Activated naive CD8-positive, alpha-beta T cell treated with anti-CD3 and anti-CD28 coated beads, Interleukin-2, amount 10 ng/mL, durations not matched to agents 7 days and 5 days (primary cell): ENCODE data around the gene MED17. TPM values are rescaled to one million over a fixed set of nuclear protein-coding genes. Genes with fewer than 3 reads are reported as not detected.

ENCODE experiments used
- ATAC-seq: fragments of 150-1000 bp; cut with Tn5 transposase; one replicate; pipeline ENCODE4 v1.10.0; 2021; ENCODE audit warnings: low read depth, moderate library complexity
- POLR2A ChIA-PET: fragments of 350-600 bp; sonication (Branson Sonifier 250); formaldehyde crosslinking; loops from one replicate; lab custom pipeline; 2021; ENCODE audit warnings: antibody characterized with exemption; lab: Charles Lee
- DNase-seq: peaks from one replicate; pipeline ENCODE4 v3.0.0; 2021
- H3K27ac Mint-ChIP-seq: one replicate; pipeline ENCODE4 v1.8.0; 2022; ENCODE audit warnings: mild to moderate bottlenecking, mixed read lengths
- H3K27me3 Mint-ChIP-seq: one replicate; pipeline ENCODE4 v1.8.0; 2022; ENCODE audit warnings: mild to moderate bottlenecking, moderate library complexity, mixed read lengths
- H3K36me3 Mint-ChIP-seq: one replicate; pipeline ENCODE4 v1.8.0; 2021; ENCODE audit warnings: mild to moderate bottlenecking, mixed read lengths
- H3K4me1 Mint-ChIP-seq: one replicate; pipeline ENCODE4 v1.8.0; 2021; ENCODE audit warnings: mixed read lengths
- H3K4me3 Mint-ChIP-seq: one replicate; pipeline ENCODE4 v1.8.0; 2022; ENCODE audit warnings: mild to moderate bottlenecking, moderate library complexity, mixed read lengths
- H3K9me3 Mint-ChIP-seq: one replicate; pipeline ENCODE4 v1.8.0; 2021; ENCODE audit warnings: mixed read lengths
- total RNA-seq, 2 experiments: library from RNA; stranded (reverse); gene quantifications; one replicate each; pipeline ENCODE4 v1.2.3, GENCODE V29; 2021

The MED17 gene
- total RNA-seq, 2 experiments from 2014 or later, result 43.0 to 44.8 TPM

DNA sequence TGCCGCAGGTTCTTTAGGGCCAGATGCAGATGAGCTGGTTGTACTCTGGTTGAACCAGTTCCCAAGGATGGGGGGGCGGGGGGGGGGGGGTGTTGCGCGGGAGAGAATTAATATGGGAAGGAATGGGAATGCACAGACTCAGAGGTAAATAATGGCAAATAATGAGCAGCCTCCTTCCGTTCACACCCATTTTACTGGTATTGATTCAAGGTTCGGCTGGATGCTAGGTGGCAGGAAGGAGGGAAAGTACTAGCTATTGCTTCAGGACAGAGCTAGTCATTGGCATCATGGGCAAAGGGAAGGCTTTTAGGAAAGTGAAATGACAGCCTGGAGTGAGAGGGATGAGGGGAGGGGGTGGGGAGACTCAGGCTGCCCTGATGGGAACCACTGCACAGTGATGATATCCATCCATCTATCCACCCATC lies 66.5 kb downstream of the MED17 start, which contains the start of gene VSTM5:
Gene VSTM5, minus strand, starts transcription at position 25 of the 425 bp plus-strand sequence. CDS start 116 bp downstream, outside the sequence.
- Mint-ChIP-seq H3K27me3 (peaks cover 35% of the 10 kb centered on the region), H3K4me3 (no peak within 1 kb of the TSS), H3K36me3 (no peaks in the 10 kb centered on the region), H3K4me1 (peaks cover 1% of the 10 kb centered on the region), H3K9me3 (no peaks in the 10 kb centered on the region), H3K27ac (no peak within 1 kb of the TSS)
- ATAC-seq (no peak), DNase-seq (no peak)
- POLR2A ChIA-PET, result interaction anchor here (0.6 kb wide), 1 partner anchor 1205 kb away, joined by 3 read pairs; no protein-coding TSS in a partner anchor

- no peak for ATAC-seq
- H3K27me3 Mint-ChIP-seq, result peaks cover 35% of the 10 kb centered on the region
- POLR2A ChIA-PET, result no interaction called here
- DNase-seq, result no peak
- peaks cover 1% of the 10 kb centered on the region for H3K4me1 Mint-ChIP-seq
- H3K4me3 Mint-ChIP-seq, result no peak overlapping the region
- H3K27ac Mint-ChIP-seq, result no peak overlapping the region
- H3K36me3 Mint-ChIP-seq, result no peaks in the 10 kb centered on the region
- no peaks in the 10 kb centered on the region for H3K9me3 Mint-ChIP-seq
These were observed 68.2 kb downstream of the MED17 start for GRCh38 chr11:93852242-93852641.

GRCh38 chr11:93857413-93858120 lies 73.5 kb downstream of the MED17 start:
- ATAC-seq, result no peak
- no peak overlapping the region for H3K4me3 Mint-ChIP-seq
- no peaks in the 10 kb centered on the region for H3K36me3 Mint-ChIP-seq
- H3K4me1 Mint-ChIP-seq, result no peaks in the 10 kb centered on the region
- no peak for DNase-seq
- no peak overlapping the region for H3K27ac Mint-ChIP-seq
- no peaks in the 10 kb centered on the region for H3K9me3 Mint-ChIP-seq
- H3K27me3 Mint-ChIP-seq, result peaks cover 13% of the 10 kb centered on the region
- POLR2A ChIA-PET, result no interaction called here

DNA sequence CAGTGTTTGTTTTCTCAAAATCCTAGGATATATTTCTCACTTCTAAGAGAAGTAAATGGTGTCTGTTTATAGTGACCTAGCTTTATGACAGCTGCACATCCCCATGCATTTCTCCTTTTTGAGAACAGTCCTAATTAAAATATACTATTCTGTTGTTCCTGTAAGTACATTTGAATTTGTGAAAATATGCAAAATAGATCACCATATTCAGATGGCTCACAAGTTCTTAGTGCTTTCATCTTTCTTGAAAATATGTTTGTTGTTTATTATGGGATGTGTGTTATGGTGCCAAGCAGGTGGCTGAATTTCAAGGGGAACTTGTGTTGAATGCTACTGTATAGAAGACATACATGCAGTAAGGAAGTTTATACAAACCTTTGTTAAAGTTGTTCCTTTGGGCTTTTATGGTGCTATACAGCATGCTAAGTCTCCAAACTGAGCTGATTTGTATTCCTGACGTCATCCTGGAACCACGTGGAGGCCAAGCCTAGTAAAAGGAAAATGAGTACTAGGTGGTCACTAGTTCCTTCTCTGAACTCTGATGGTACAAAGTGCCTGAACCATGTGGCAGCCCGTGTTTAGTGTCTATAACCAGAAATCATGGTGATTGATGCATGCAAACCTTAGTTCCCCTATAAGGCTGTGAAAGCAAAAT lies 74.2 kb downstream of the MED17 start:
- Mint-ChIP-seq H3K4me3 (no peak overlapping the region), H3K36me3 (no peaks in the 10 kb centered on the region), H3K9me3 (no peaks in the 10 kb centered on the region), H3K27ac (no peak overlapping the region), H3K4me1 (no peaks in the 10 kb centered on the region), H3K27me3 (peaks cover 10% of the 10 kb centered on the region)
- DNase-seq (no peak), ATAC-seq (no peak)
- POLR2A ChIA-PET, result no interaction called here

DNA sequence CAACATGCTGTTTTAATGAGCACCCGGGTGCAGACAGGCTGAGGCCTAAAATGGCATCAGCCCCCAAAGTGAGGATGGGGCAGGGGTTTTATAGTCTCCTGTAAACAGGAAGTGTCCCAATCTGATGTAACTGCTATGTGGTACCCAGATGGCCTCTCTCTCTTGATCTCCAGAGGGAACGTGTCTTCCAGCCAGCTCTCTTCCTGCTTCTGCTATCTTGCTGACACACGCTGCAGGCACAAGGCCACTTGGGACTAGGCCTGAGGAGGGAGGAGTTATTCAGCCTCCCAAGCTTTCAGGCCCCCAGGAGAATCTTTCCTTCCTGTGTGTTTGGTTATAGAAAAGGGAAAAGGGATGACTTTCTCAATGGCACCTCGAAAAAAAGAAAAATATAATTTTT lies 77.7 kb downstream of the MED17 start:
- no peaks in the 10 kb centered on the region for H3K36me3 Mint-ChIP-seq
- POLR2A ChIA-PET, result no interaction called here
- H3K9me3 Mint-ChIP-seq, result no peaks in the 10 kb centered on the region
- no peaks in the 10 kb centered on the region for H3K4me1 Mint-ChIP-seq
- DNase-seq (no peak), ATAC-seq (no peak)
- no peak overlapping the region for H3K27ac Mint-ChIP-seq
- no peak overlapping the region for H3K4me3 Mint-ChIP-seq
- peaks cover 7% of the 10 kb centered on the region for H3K27me3 Mint-ChIP-seq

Other genes with a start within 250 kb of the MED17 start
- 10 to 100 TPM in 1 of 2 experiments, 1 to 10 TPM in 1; 8.9 to 11.0 TPM for gene SMCO4, start 240.9 kb upstream of the MED17 start, total RNA-seq
- 10 to 100 TPM; 22.8 to 24.9 TPM for gene CEP295, start 122.6 kb upstream of the MED17 start, total RNA-seq
- 100 to 1,000 TPM; 172 to 178 TPM for gene TAF1D, start 42.8 kb upstream of the MED17 start, total RNA-seq
- gene C11orf54, start 42.6 kb upstream of the MED17 start, total RNA-seq, result 10 to 100 TPM; 20.6 to 29.2 TPM
- not detected for gene VSTM5, start 66.3 kb downstream of the MED17 start, total RNA-seq
- not detected for gene HEPHL1, start 237.1 kb downstream of the MED17 start, total RNA-seq